H1 (cell line): ENCODE data around the gene FOXP4. TPM values are rescaled to one million over a fixed set of nuclear protein-coding genes. Genes with fewer than 3 reads are reported as not detected.

Source experiments
- CTCF ChIA-PET: fragments of 300-600 bp; sonication (Branson Sonifier 250); formaldehyde crosslinking; loops from one replicate; lab custom pipeline; 2021; ENCODE audit not compliant: partially characterized antibody; lab: Charles Lee
- POLR2A ChIA-PET: fragments of 300-600 bp; sonication (Branson Sonifier 250); formaldehyde crosslinking; loops from one replicate; lab custom pipeline; 2021; ENCODE audit warnings: inconsistent platforms; ENCODE audit not compliant: partially characterized antibody; lab: Charles Lee
- DNase-seq, 2 experiments: peaks; one replicate each; pipeline versions ENCODE4 v3.0.0 to v3.0.0-alpha.2; 2010 to 2022; ENCODE audit warnings: low spot score in 2 of 2, low read depth in 1 of 2, mixed read lengths in 1 of 2
- FAIRE-seq: peaks from 2 replicates; lab custom pipeline; 2011; peaks lifted over from hg19 to GRCh38; lab: Jason Lieb, UNC
- H2AFZ ChIP-seq: 2 replicates; pipeline ENCODE4 v1.8.1; 2012; ENCODE audit warnings: low read length, inconsistent platforms
- H2AK5ac ChIP-seq: 2 replicates; pipeline ENCODE4 v1.6.1; 2013; ENCODE audit warnings: low read depth, low read length
- H2BK120ac ChIP-seq: replicated peaks from 2 replicates; pipeline ENCODE3; 2013; ENCODE audit warnings: low read depth, low read length, inconsistent platforms
- H2BK12ac ChIP-seq: 2 replicates; pipeline ENCODE4 v1.6.1; 2013; ENCODE audit warnings: low read depth, low read length
- H2BK15ac ChIP-seq: 2 replicates; pipeline ENCODE4 v1.6.1; 2013; ENCODE audit warnings: low read length
- H2BK20ac ChIP-seq: 2 replicates; pipeline ENCODE4 v1.6.1; 2013; ENCODE audit warnings: low read length
- H2BK5ac ChIP-seq: 2 replicates; pipeline ENCODE4 v1.6.1; 2013; ENCODE audit warnings: low read depth, low read length
- H3K14ac ChIP-seq: 2 replicates; pipeline ENCODE4 v1.6.1; 2013; ENCODE audit warnings: inconsistent platforms; ENCODE audit not compliant: insufficient read length
- H3K18ac ChIP-seq: 2 replicates; pipeline ENCODE4 v1.6.1; 2013; ENCODE audit warnings: low read length; ENCODE audit errors: extremely low read depth
- H3K23ac ChIP-seq: 2 replicates; pipeline ENCODE4 v1.6.1; 2013; ENCODE audit warnings: inconsistent platforms; ENCODE audit not compliant: insufficient read length
- H3K23me2 ChIP-seq: 2 replicates; pipeline ENCODE4 v1.6.1; 2013; ENCODE audit warnings: low read depth, low read length
- H3K27ac ChIP-seq: 2 replicates; pipeline ENCODE4 v1.6.1; 2011; ENCODE audit warnings: low read depth, low read length, inconsistent platforms
- H3K27me3 ChIP-seq, 4 experiments: replicated peaks in 1 of 4; 1 replicate in 1 of 4; 2 replicates in 3 of 4; pipeline versions ENCODE4 v1.6.1 to v1.8.1; 2011 to 2013; ENCODE audit warnings: low read length in 3 of 4, mild to moderate bottlenecking in 3 of 4, inconsistent platforms in 2 of 4, mixed read lengths in 2 of 4, moderate library complexity in 1 of 4; ENCODE audit not compliant: control insufficient read depth in 3 of 4, insufficient read depth in 3 of 4; ENCODE audit errors: extremely low read depth in 1 of 4
- H3K36me3 ChIP-seq, 4 experiments: 2 replicates each; pipeline versions ENCODE4 v1.6.1 to v1.8.1; 2011 to 2013; ENCODE audit warnings: mild to moderate bottlenecking in 4 of 4, low read length in 3 of 4, moderate library complexity in 2 of 4, control low read depth in 1 of 4, inconsistent platforms in 1 of 4; ENCODE audit not compliant: insufficient read depth in 4 of 4, control insufficient read depth in 2 of 4
- H3K4ac ChIP-seq: replicated peaks from 2 replicates; pipeline ENCODE3; 2013; ENCODE audit warnings: low read length, low read depth, mixed read lengths, inconsistent platforms; ENCODE audit not compliant: insufficient read length
- H3K4me1 ChIP-seq, 4 experiments: replicated peaks in 1 of 4; 1 replicate in 1 of 4; 2 replicates in 3 of 4; pipeline versions ENCODE4 v1.6.1 to v1.8.1; 2011 to 2013; ENCODE audit warnings: low read length in 3 of 4, inconsistent platforms in 2 of 4, mixed read lengths in 1 of 4; ENCODE audit not compliant: insufficient read depth in 4 of 4, control insufficient read depth in 3 of 4
- H3K4me2 ChIP-seq, 2 experiments: 2 replicates each; pipeline versions ENCODE4 v1.6.1 to v1.8.1; 2011 to 2013; ENCODE audit warnings: low read depth in 2 of 2, low read length in 2 of 2, control low read depth in 1 of 2, inconsistent platforms in 1 of 2, mild to moderate bottlenecking in 1 of 2; ENCODE audit not compliant: insufficient read depth in 1 of 2
- H3K4me3 ChIP-seq, 4 experiments: fragments of 200-600, 300-600 bp in 1 of 4; sonication (generic), shearing (Covaris generic), sonication (Bioruptor Twin) in 1 of 4; 2 replicates each; pipeline versions ENCODE4 v1.5.1 to v1.8.1; 2011 to 2016; ENCODE audit warnings: low read length in 4 of 4, low read depth in 3 of 4, control low read depth in 2 of 4, inconsistent platforms in 2 of 4, mild to moderate bottlenecking in 2 of 4, mixed read lengths in 1 of 4, moderate library complexity in 1 of 4; ENCODE audit not compliant: insufficient read depth in 2 of 4; ENCODE audit errors: extremely low read depth in 1 of 4
- H3K56ac ChIP-seq: replicated peaks from 2 replicates; pipeline ENCODE3; 2013; ENCODE audit warnings: low read depth, mild to moderate bottlenecking, mixed read lengths, low read length, inconsistent platforms; ENCODE audit not compliant: insufficient read length
- H3K79me1 ChIP-seq: 2 replicates; pipeline ENCODE4 v1.6.1; 2013; ENCODE audit warnings: low read depth, low read length, control low read depth
- H3K79me2 ChIP-seq, 2 experiments: 2 replicates each; pipeline versions ENCODE4 v1.6.1 to v1.8.1; 2012 to 2013; ENCODE audit warnings: low read length in 2 of 2, mild to moderate bottlenecking in 2 of 2, inconsistent platforms in 1 of 2; ENCODE audit not compliant: insufficient read depth in 2 of 2, control insufficient read depth in 1 of 2
- H3K9ac ChIP-seq, 4 experiments: replicated peaks in 1 of 4; 1 replicate in 1 of 4; 2 replicates in 3 of 4; pipeline versions ENCODE4 v1.6.1 to v1.8.1; 2011 to 2013; ENCODE audit warnings: low read depth in 3 of 4, low read length in 3 of 4, control low read depth in 2 of 4, mild to moderate bottlenecking in 2 of 4, moderate library complexity in 2 of 4, inconsistent platforms in 1 of 4; ENCODE audit errors: extremely low read depth in 1 of 4
- H3K9me3 ChIP-seq, 2 experiments: 2 replicates each; pipeline versions ENCODE4 v1.6.1 to v1.8.1; 2012 to 2013; ENCODE audit warnings: mild to moderate bottlenecking in 2 of 2, moderate library complexity in 2 of 2, control low read depth in 1 of 2, inconsistent platforms in 1 of 2, low read depth in 1 of 2, low read length in 1 of 2, mixed read lengths in 1 of 2; ENCODE audit not compliant: insufficient read depth in 2 of 2
- H4K20me1 ChIP-seq, 2 experiments: replicated peaks in 1 of 2; 2 replicates each; pipeline versions ENCODE3 to v1.8.1; 2011 to 2013; ENCODE audit warnings: inconsistent platforms in 2 of 2, low read length in 2 of 2, mild to moderate bottlenecking in 1 of 2; ENCODE audit not compliant: insufficient read depth in 2 of 2, control insufficient read depth in 1 of 2
- H4K5ac ChIP-seq: 2 replicates; pipeline ENCODE4 v1.6.1; 2013; ENCODE audit warnings: low read length, low read depth, mixed read lengths, inconsistent platforms; ENCODE audit not compliant: insufficient read length
- H4K8ac ChIP-seq: 2 replicates; pipeline ENCODE4 v1.8.0; 2013; ENCODE audit warnings: mild to moderate bottlenecking, moderate library complexity, low read length, inconsistent platforms; ENCODE audit not compliant: insufficient read depth; ENCODE audit errors: extremely low read depth
- H4K91ac ChIP-seq: replicated peaks from 2 replicates; pipeline ENCODE3; 2013; ENCODE audit warnings: low read length, mixed read lengths, inconsistent platforms; ENCODE audit not compliant: insufficient read length
- ASH2L ChIP-seq: fragments of 200-600, 300-600 bp; sonication (generic); IDR thresholded peaks from one replicate; pipeline ENCODE4 v1.7.1; 2017; ENCODE audit warnings: low read length
- EGR1 ChIP-seq: IDR thresholded peaks from 2 replicates; pipeline ENCODE4 v1.6.1; 2011; ENCODE audit warnings: low read depth, low read length, borderline replicate concordance
- KDM4A ChIP-seq: IDR thresholded peaks from one replicate; pipeline ENCODE4 v1.7.1; 2012; ENCODE audit warnings: low read depth, mild to moderate bottlenecking, moderate library complexity, low read length, inconsistent platforms; ENCODE audit not compliant: severe bottlenecking
- MAFK ChIP-seq: IDR thresholded peaks from 2 replicates; pipeline ENCODE4 v1.6.1; 2012; ENCODE audit warnings: low read depth, mild to moderate bottlenecking, improper control_type of control experiment, low read length
- POLR2A ChIP-seq, 2 experiments: IDR thresholded peaks; 1 replicate in 1 of 2; 2 replicates in 1 of 2; pipeline ENCODE4 v1.6.1; 2011; ENCODE audit warnings: low read depth in 2 of 2, low read length in 2 of 2, mild to moderate bottlenecking in 2 of 2; ENCODE audit errors: control extremely low read depth in 1 of 2
- SAP30 ChIP-seq: fragments of 300-600 bp; sonication (generic); IDR thresholded peaks from 2 replicates; pipeline ENCODE4 v1.7.1; 2012; ENCODE audit warnings: low read length, moderate library complexity, mild to moderate bottlenecking, inconsistent platforms; ENCODE audit not compliant: insufficient read depth, insufficient replicate concordance
- SIRT6 ChIP-seq: IDR thresholded peaks from one replicate; pipeline ENCODE4 v1.7.1; 2012; ENCODE audit warnings: low read length, inconsistent platforms
- SIX5 ChIP-seq: IDR thresholded peaks from 2 replicates; pipeline ENCODE4 v1.6.1; 2011; ENCODE audit warnings: mild to moderate bottlenecking, low read depth, low read length
- WGBS, 2 experiments: shearing (Covaris generic) in 1 of 2; methylation state at CpG; one replicate each; pipeline versions ENCODE4 v1.1.6 to v1.1.7; 2013 to 2015; ENCODE audit warnings: low lambda C conversion rate in 2 of 2, mixed read lengths in 2 of 2, inconsistent platforms in 1 of 2, low coverage in 1 of 2, missing lambda C conversion rate in 1 of 2; ENCODE audit not compliant: insufficient replicate concordance in 2 of 2, insufficient coverage in 1 of 2, insufficient read length in 1 of 2; ENCODE audit errors: extremely low coverage in 1 of 2, missing lambda C conversion rate in 1 of 2; 5-methylcytosine and 5-hydroxymethylcytosine counted together
- polyA plus RNA-seq, 7 experiments: library from polyadenylated mRNA; depleted of rRNA in 3 of 7; stranded (reverse) in 5 of 7; unstranded in 2 of 7; fragments of >200 nt in 5 of 7; fragments of 200-250 nt in 2 of 7; gene quantifications; 1 replicate in 5 of 7; 2 replicates in 1 of 7; 4 replicates in 1 of 7; pipeline versions ENCODE4 v1.2.1 to v1.2.3, GENCODE V29; 2011 to 2013; ENCODE audit warnings: missing spikeins in 2 of 7, mixed read lengths in 2 of 7
- total RNA-seq: library from RNA; stranded (reverse); fragmentation: NEBNext Ultra II Directional; extraction: Animal tissue kit (Norgen Biotek cat#: 25700); gene quantifications from 2 replicates; pipeline ENCODE4 v1.2.1, GENCODE V29; 2021
- TF ChIP-seq, protein P1 (sequence below): IDR thresholded peaks from 2 replicates; pipeline ENCODE4 v1.6.1; 2012; ENCODE audit warnings: inconsistent platforms
- TF ChIP-seq, protein P2 (sequence below): IDR thresholded peaks from 2 replicates; pipeline ENCODE4 v1.6.1; 2011; ENCODE audit warnings: low read length, improper control_type of control experiment
- TF ChIP-seq, protein P3 (sequence below): IDR thresholded peaks from 2 replicates; pipeline ENCODE4 v1.6.1; 2012; ENCODE audit warnings: low read length, inconsistent platforms

Gene FOXP4
- total and polyA plus RNA-seq, 2 of the 8 experiments (the other 6 are each of a cell fraction or from before 2014, with no cell fraction given), result 4.8 to 13.3 TPM

DNA sequence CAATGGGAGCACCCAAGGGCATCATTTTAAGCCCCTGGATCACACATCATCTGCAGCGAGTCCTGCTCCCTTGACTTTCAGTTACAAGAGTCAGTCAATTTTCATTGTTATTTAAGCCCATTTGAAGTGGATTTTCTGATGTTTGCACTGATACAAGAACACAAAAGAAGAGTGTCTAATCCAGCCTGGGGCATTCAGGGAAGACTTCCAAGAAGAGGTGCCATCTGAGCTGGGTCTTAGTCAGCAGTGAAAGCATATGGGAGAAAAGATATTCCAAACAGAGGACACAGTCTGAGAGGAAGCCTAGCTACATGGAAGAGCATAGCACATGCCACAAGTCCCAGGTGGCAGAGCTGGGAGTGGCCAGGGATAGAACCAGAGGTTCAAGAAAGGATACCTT is 10.4 kb upstream of the FOXP4 start:
- no peak overlapping the region for H2BK20ac ChIP-seq
- H2BK120ac ChIP-seq, result no peak overlapping the region
- no peak overlapping the region for H3K14ac ChIP-seq
- no peaks in the 10 kb centered on the region for H3K36me3 ChIP-seq
- no peak overlapping the region for H2BK5ac ChIP-seq
- H3K4me1 ChIP-seq, result peaks cover 0 to 5% (median 2%) of the 10 kb centered on the region in 4 experiments; a peak in 4 of 7 replicates
- peaks cover 0 to 9% (median under 1%) of the 10 kb centered on the region in 4 experiments; a peak in 3 of 7 replicates for H3K27me3 ChIP-seq
- H2AK5ac ChIP-seq, result no peak overlapping the region
- H2BK15ac ChIP-seq, result no peak overlapping the region
- H2BK12ac ChIP-seq, result no peak overlapping the region
- 92% methylated on average over 1 of the region's 1 CpG; no CpG with 5 or more reads in 1 of the 2 experiments for WGBS, 2 experiments
- no peak overlapping the region for H4K5ac ChIP-seq
- H4K91ac ChIP-seq, result no peak overlapping the region
- H3K23ac ChIP-seq, result no peak overlapping the region
- CTCF ChIA-PET, result interaction anchor here (2.2 kb wide), 1 partner anchor 67 kb away, joined by 10 read pairs; no protein-coding TSS in a partner anchor
- no peak overlapping the region for H3K4me3 ChIP-seq
- H3K23me2 ChIP-seq, result no peaks in the 10 kb centered on the region
- no peak overlapping the region for H3K27ac ChIP-seq
- DNase-seq (no peak), FAIRE-seq (no peak)
- no peaks in the 10 kb centered on the region for H3K79me2 ChIP-seq
- no peak overlapping the region for H3K4me2 ChIP-seq
- H2AFZ ChIP-seq, result no peak overlapping the region
- peaks cover 0 to 2% of the 10 kb centered on the region in 2 experiments for H4K20me1 ChIP-seq
- no peak overlapping the region for H4K8ac ChIP-seq
- H3K56ac ChIP-seq, result no peak overlapping the region
- no peaks in the 10 kb centered on the region for H3K9me3 ChIP-seq
- POLR2A ChIA-PET, result interaction anchor here (1.2 kb wide), 1 partner anchor 16 kb away, joined by 3 read pairs; no protein-coding TSS in a partner anchor
- no peaks in the 10 kb centered on the region for H3K79me1 ChIP-seq
- no peak overlapping the region for H3K18ac ChIP-seq
- no peak overlapping the region for H3K4ac ChIP-seq
- no peak overlapping the region for H3K9ac ChIP-seq
- TF ChIP-seq EGR1, result no peak
- TF ChIP-seq MAFK, result no peak
- no peak for TF ChIP-seq SIX5
- TF ChIP-seq, protein P1, sequence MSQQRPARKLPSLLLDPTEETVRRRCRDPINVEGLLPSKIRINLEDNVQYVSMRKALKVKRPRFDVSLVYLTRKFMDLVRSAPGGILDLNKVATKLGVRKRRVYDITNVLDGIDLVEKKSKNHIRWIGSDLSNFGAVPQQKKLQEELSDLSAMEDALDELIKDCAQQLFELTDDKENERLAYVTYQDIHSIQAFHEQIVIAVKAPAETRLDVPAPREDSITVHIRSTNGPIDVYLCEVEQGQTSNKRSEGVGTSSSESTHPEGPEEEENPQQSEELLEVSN, result no peak
- TF ChIP-seq POLR2A (IDR thresholded peaks at IDR 0.05; ENCODE audit: control extremely low read depth in 1 of 2, low read depth in 2 of 2, low read length in 2 of 2), result no peak
- TF ChIP-seq, protein P2, sequence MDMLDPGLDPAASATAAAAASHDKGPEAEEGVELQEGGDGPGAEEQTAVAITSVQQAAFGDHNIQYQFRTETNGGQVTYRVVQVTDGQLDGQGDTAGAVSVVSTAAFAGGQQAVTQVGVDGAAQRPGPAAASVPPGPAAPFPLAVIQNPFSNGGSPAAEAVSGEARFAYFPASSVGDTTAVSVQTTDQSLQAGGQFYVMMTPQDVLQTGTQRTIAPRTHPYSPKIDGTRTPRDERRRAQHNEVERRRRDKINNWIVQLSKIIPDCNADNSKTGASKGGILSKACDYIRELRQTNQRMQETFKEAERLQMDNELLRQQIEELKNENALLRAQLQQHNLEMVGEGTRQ, result no peak
- TF ChIP-seq SAP30, result no peak
- TF ChIP-seq ASH2L, result no peak
- TF ChIP-seq SIRT6, result no peak
- TF ChIP-seq, protein P3, sequence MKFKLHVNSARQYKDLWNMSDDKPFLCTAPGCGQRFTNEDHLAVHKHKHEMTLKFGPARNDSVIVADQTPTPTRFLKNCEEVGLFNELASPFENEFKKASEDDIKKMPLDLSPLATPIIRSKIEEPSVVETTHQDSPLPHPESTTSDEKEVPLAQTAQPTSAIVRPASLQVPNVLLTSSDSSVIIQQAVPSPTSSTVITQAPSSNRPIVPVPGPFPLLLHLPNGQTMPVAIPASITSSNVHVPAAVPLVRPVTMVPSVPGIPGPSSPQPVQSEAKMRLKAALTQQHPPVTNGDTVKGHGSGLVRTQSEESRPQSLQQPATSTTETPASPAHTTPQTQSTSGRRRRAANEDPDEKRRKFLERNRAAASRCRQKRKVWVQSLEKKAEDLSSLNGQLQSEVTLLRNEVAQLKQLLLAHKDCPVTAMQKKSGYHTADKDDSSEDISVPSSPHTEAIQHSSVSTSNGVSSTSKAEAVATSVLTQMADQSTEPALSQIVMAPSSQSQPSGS, result no peak
- TF ChIP-seq KDM4A, result no peak
